Trophoblast cell (in vitro differentiated cells and primary cell): Measurements from ENCODE around the gene DHDDS. TPM values are rescaled to one million over a fixed set of nuclear protein-coding genes. Genes with fewer than 3 reads are reported as not detected.
A peak's percentile ranks its signal among the peaks of the same experiment; 100 is the strongest.
"Not testable (repeated sequence)": the region's sequence is repeated elsewhere in the genome, so short reads cannot be mapped to it uniquely, and the experiment has no call there.

Source experiments
- DNase-seq, 2 donors: peaks; one replicate each; pipeline ENCODE4 v3.0.0-alpha.2; 2016
- H2AFZ ChIP-seq: 2 replicates; pipeline ENCODE4 v1.6.1; 2013; ENCODE audit warnings: low read length, moderate library complexity, mild to moderate bottlenecking; ENCODE audit not compliant: insufficient read depth, poor library complexity
- H2AK5ac ChIP-seq: 2 replicates; pipeline ENCODE4 v1.6.1; 2013; ENCODE audit warnings: mild to moderate bottlenecking, low read length
- H2BK120ac ChIP-seq: 2 replicates; pipeline ENCODE4 v1.6.1; 2013; ENCODE audit warnings: low read length, mild to moderate bottlenecking, moderate library complexity; ENCODE audit not compliant: insufficient read depth, poor library complexity
- H2BK12ac ChIP-seq: 2 replicates; pipeline ENCODE4 v1.6.1; 2013; ENCODE audit warnings: mild to moderate bottlenecking, low read length, moderate library complexity
- H2BK5ac ChIP-seq: 2 replicates; pipeline ENCODE4 v1.6.1; 2013; ENCODE audit warnings: low read length, low read depth, moderate library complexity, mild to moderate bottlenecking; ENCODE audit not compliant: poor library complexity
- H3K14ac ChIP-seq: 2 replicates; pipeline ENCODE4 v1.6.1; 2013; ENCODE audit warnings: mild to moderate bottlenecking, low read length
- H3K18ac ChIP-seq: 2 replicates; pipeline ENCODE4 v1.6.1; 2013; ENCODE audit warnings: mild to moderate bottlenecking, low read length
- H3K23ac ChIP-seq: 2 replicates; pipeline ENCODE4 v1.6.1; 2013; ENCODE audit warnings: low read length
- H3K27ac ChIP-seq: 2 replicates; pipeline ENCODE4 v1.5.1; 2013; ENCODE audit warnings: low read depth, mild to moderate bottlenecking, inconsistent platforms, low read length, moderate library complexity
- H3K27me3 ChIP-seq: 2 replicates; pipeline ENCODE4 v1.6.1; 2013; ENCODE audit warnings: inconsistent platforms, mild to moderate bottlenecking, low read length, moderate library complexity; ENCODE audit not compliant: insufficient read depth
- H3K36me3 ChIP-seq, 2 experiments: 1 replicate in 1 of 2; 2 replicates in 1 of 2; pipeline ENCODE4 v1.6.1; 2013; ENCODE audit warnings: low read length in 2 of 2, mild to moderate bottlenecking in 2 of 2, moderate library complexity in 1 of 2; ENCODE audit not compliant: insufficient read depth in 2 of 2, control insufficient read depth in 1 of 2
- H3K4ac ChIP-seq: 2 replicates; pipeline ENCODE4 v1.6.1; 2013; ENCODE audit warnings: low read depth, mild to moderate bottlenecking, low read length, moderate library complexity
- H3K4me1 ChIP-seq, 2 experiments: 1 replicate in 1 of 2; 2 replicates in 1 of 2; pipeline ENCODE4 v1.6.1; 2013; ENCODE audit warnings: low read length in 2 of 2, mild to moderate bottlenecking in 2 of 2, moderate library complexity in 1 of 2; ENCODE audit not compliant: insufficient read depth in 2 of 2, control insufficient read depth in 1 of 2
- H3K4me2 ChIP-seq: 2 replicates; pipeline ENCODE4 v1.6.1; 2013; ENCODE audit warnings: inconsistent platforms, mild to moderate bottlenecking, low read length, moderate library complexity
- H3K4me3 ChIP-seq: 2 replicates; pipeline ENCODE4 v1.5.1; 2013; ENCODE audit warnings: mild to moderate bottlenecking, low read depth, low read length, inconsistent platforms
- H3K79me1 ChIP-seq: one replicate; pipeline ENCODE4 v1.6.1; 2013; ENCODE audit warnings: low read length
- H3K79me2 ChIP-seq: 2 replicates; pipeline ENCODE4 v1.6.1; 2013; ENCODE audit warnings: low read length, mild to moderate bottlenecking; ENCODE audit not compliant: control insufficient read depth, insufficient read depth, poor library complexity
- H3K9ac ChIP-seq: 2 replicates; pipeline ENCODE4 v1.6.1; 2013; ENCODE audit warnings: mild to moderate bottlenecking, low read length
- H3K9me3 ChIP-seq: 2 replicates; pipeline ENCODE4 v1.6.1; 2013; ENCODE audit warnings: low read depth, mild to moderate bottlenecking, control low read depth, inconsistent platforms, low read length; ENCODE audit not compliant: insufficient read depth
- H4K12ac ChIP-seq: 2 replicates; pipeline ENCODE4 v1.6.1; 2013; ENCODE audit warnings: low read depth, mild to moderate bottlenecking, low read length, moderate library complexity
- H4K8ac ChIP-seq: 2 replicates; pipeline ENCODE4 v1.6.1; 2013; ENCODE audit warnings: low read depth, mild to moderate bottlenecking, low read length, moderate library complexity
- H4K91ac ChIP-seq: one replicate; pipeline ENCODE4 v1.6.1; 2013; ENCODE audit warnings: low read depth, mild to moderate bottlenecking, low read length, moderate library complexity
- WGBS: extraction: QIAGEN DNeasy Blood & Tissue Kit; methylation state at CpG from one replicate; pipeline ENCODE4 v1.1.7; 2013; ENCODE audit warnings: missing lambda C conversion rate; ENCODE audit not compliant: insufficient read length, insufficient coverage; ENCODE audit errors: extremely low coverage; 5-methylcytosine and 5-hydroxymethylcytosine counted together
- polyA plus RNA-seq: library from polyadenylated mRNA; stranded (reverse); fragments of 200-250 nt; gene quantifications from 2 replicates; pipeline ENCODE4 v1.2.3, GENCODE V29; 2013

Gene DHDDS
- 46.2 and 49.7 TPM in 2 replicates for polyA plus RNA-seq

DNA sequence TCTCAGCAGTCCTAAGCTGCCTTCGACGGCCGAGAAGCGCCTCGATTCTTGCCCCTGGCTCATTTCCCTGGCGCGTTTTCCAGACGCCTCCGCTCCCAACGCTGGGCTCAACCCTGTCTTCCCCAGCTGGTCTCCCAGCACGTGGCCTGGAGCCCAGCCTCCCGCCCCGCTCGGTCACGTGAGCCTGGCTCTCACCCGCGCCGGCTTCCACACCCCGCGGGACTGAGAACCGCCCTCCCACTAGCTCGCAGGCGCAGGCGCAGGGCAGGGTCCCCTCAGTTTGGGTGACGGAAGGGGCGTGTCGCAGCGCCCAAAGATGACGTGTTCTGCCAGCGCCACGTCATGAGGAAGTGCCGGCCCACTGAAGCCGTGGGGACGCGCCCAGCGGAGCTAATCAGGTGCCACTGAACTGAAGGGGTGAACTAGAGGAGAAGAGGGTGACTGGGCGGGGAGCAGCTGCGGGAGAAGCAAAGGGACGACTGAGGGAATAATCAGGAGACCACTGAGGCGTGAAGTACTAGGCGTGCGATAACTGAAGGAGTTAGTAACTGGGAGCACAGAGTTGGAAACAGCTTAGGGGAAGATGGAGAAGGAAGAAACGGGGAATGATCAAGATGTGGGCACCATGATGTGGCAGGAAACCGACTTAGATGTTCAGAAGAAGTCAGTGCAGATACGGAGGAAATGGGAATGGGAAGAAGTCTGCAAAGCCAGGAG, at the start of gene DHDDS:
Gene DHDDS (plus strand): TSS at position 343 of the 717 bp plus-strand sequence. CDS start 625 bp downstream, outside the sequence.
- peak within 1 kb of the TSS; percentile 93 for H3K4me2 ChIP-seq
- no peaks in the 10 kb centered on the region for H3K9me3 ChIP-seq
- peak; percentile 99 for DNase-seq
- peak within 1 kb of the TSS; percentile 82 for H3K9ac ChIP-seq
- H4K12ac ChIP-seq: peak within 1 kb of the TSS; percentile 50
- no peak within 1 kb of the TSS for H3K23ac ChIP-seq
- peaks cover 2% of the 10 kb centered on the region for H3K79me2 ChIP-seq
- no peak within 1 kb of the TSS for H2AK5ac ChIP-seq
- no CpG with 5 or more reads among the region's 45 CpGs for WGBS
- H2BK120ac ChIP-seq: peak within 1 kb of the TSS; percentile 57
- peak within 1 kb of the TSS; percentile 36 for H4K91ac ChIP-seq
- no peaks in the 10 kb centered on the region for H3K79me1 ChIP-seq
- peak within 1 kb of the TSS; percentile 83 for H4K8ac ChIP-seq
- peak within 1 kb of the TSS; percentile 55 for H3K18ac ChIP-seq
- peak within 1 kb of the TSS; percentile 25 for H3K14ac ChIP-seq
- no peaks in the 10 kb centered on the region for H3K27me3 ChIP-seq
- H3K4me3 ChIP-seq: peak within 1 kb of the TSS; percentile 83
- H3K4me1 ChIP-seq: no peaks in the 10 kb centered on the region
- H2AFZ ChIP-seq: peak within 1 kb of the TSS; percentile 51
- peaks cover 18 to 22% of the 10 kb centered on the region in 2 experiments for H3K36me3 ChIP-seq
- peak within 1 kb of the TSS; percentile 84 for H3K27ac ChIP-seq
- no peak within 1 kb of the TSS for H2BK12ac ChIP-seq
- peak within 1 kb of the TSS; percentile 45 for H2BK5ac ChIP-seq
- no peak within 1 kb of the TSS for H3K4ac ChIP-seq

GRCh38 chr1:26384076-26384475, 48.0 kb upstream of the DHDDS start:
- Histone ChIP-seq H3K9me3 (no peaks in the 10 kb centered on the region), H3K27ac (no peak overlapping the region), H3K27me3 (no peaks in the 10 kb centered on the region), H3K4ac (no peak overlapping the region), H3K4me1 (no peaks in the 10 kb centered on the region), H4K8ac (no peak overlapping the region), H4K91ac (no peak overlapping the region), H3K4me2 (no peak overlapping the region), H2BK12ac (no peak overlapping the region), H2AK5ac (no peak overlapping the region), H3K79me1 (no peaks in the 10 kb centered on the region), H3K36me3 (no peaks in the 10 kb centered on the region), H3K4me3 (no peak overlapping the region), H3K23ac (no peak overlapping the region), H3K18ac (no peak overlapping the region), H2BK120ac (no peak overlapping the region), H4K12ac (no peak overlapping the region), H2BK5ac (no peak overlapping the region), H3K79me2 (no peaks in the 10 kb centered on the region), H3K9ac (no peak overlapping the region), H2AFZ (no peak overlapping the region), H3K14ac (no peak overlapping the region)
- no CpG with 5 or more reads among the region's 3 CpGs for WGBS
- DNase-seq: no peak

DNA sequence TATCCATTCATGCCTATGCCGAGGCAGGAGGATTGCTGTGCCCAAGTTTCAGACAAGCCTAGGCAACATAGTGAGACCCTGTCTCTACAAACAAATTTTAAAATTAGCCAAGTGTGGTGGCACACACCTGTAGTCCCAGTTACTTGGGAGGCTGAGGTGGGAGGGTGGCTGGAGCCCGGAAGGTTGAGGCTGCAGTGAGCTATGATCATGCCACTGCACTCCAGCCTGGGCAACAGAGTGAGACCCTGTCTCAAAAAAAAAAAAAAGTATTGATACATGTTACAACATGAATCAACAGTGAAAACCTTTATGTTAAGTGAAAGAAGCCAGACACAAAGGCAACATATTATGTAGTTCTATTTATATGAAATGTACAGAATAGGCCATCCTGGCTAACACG, 47.1 kb upstream of the DHDDS start:
- H3K4me1 ChIP-seq, H3K9me3 ChIP-seq, H3K79me1 ChIP-seq, H3K14ac ChIP-seq, H3K4me3 ChIP-seq, H3K18ac ChIP-seq, H3K4me2 ChIP-seq, H3K23ac ChIP-seq, H2AFZ ChIP-seq, H4K8ac ChIP-seq, H3K27me3 ChIP-seq, H4K91ac ChIP-seq, DNase-seq, H3K9ac ChIP-seq, H2AK5ac ChIP-seq, H3K4ac ChIP-seq, H2BK12ac ChIP-seq, H3K79me2 ChIP-seq, H3K27ac ChIP-seq, H2BK120ac ChIP-seq, H4K12ac ChIP-seq, H3K36me3 ChIP-seq, H2BK5ac ChIP-seq: not testable (repeated sequence)
- no CpG with 5 or more reads among the region's 3 CpGs for WGBS

GRCh38 chr1:26387447-26387846, 44.7 kb upstream of the DHDDS start:
- no peaks in the 10 kb centered on the region for H3K79me1 ChIP-seq
- H2BK120ac ChIP-seq: no peak overlapping the region
- no peak overlapping the region for H2BK12ac ChIP-seq
- no peaks in the 10 kb centered on the region for H3K9me3 ChIP-seq
- no peak overlapping the region for H3K4me2 ChIP-seq
- no peak overlapping the region for H3K4me3 ChIP-seq
- H3K9ac ChIP-seq: no peak overlapping the region
- no CpG with 5 or more reads among the region's 7 CpGs for WGBS
- no peak overlapping the region for H2AK5ac ChIP-seq
- H2AFZ ChIP-seq: no peak overlapping the region
- H4K8ac ChIP-seq: no peak overlapping the region
- H3K14ac ChIP-seq: no peak overlapping the region
- no peaks in the 10 kb centered on the region for H3K27me3 ChIP-seq
- no peak overlapping the region for H3K4ac ChIP-seq
- H4K12ac ChIP-seq: no peak overlapping the region
- no peaks in the 10 kb centered on the region for H3K36me3 ChIP-seq
- H3K27ac ChIP-seq: no peak overlapping the region
- H3K18ac ChIP-seq: no peak overlapping the region
- no peaks in the 10 kb centered on the region for H3K4me1 ChIP-seq
- H3K79me2 ChIP-seq: no peaks in the 10 kb centered on the region
- H3K23ac ChIP-seq: no peak overlapping the region
- no peak overlapping the region for H4K91ac ChIP-seq
- H2BK5ac ChIP-seq: no peak overlapping the region
- peak; percentile 84 to 95 for DNase-seq
